WTC11 (cell line): ENCODE data around the gene SMC5. TPM values are rescaled to one million over a fixed set of nuclear protein-coding genes. Genes with fewer than 3 reads are reported as not detected.

Experiments
- ATAC-seq: fragments of 200-7000 bp; cut with Tn5 transposase; 2 replicates; pipeline ENCODE4 v1.10.0; 2021; ENCODE audit warnings: mild to moderate bottlenecking, moderate library complexity
- CTCF ChIA-PET: fragments of 300-600 bp; sonication (Branson Sonifier 250); formaldehyde crosslinking; loops from one replicate; lab custom pipeline; 2021; ENCODE audit warnings: antibody characterized with exemption; lab: Charles Lee
- POLR2A ChIA-PET: fragments of 350-600 bp; sonication (Branson Sonifier 250); formaldehyde crosslinking; loops from one replicate; lab custom pipeline; 2021; ENCODE audit warnings: antibody characterized with exemption; lab: Charles Lee
- DNase-seq: peaks from one replicate; pipeline ENCODE4 v3.0.0; 2021; ENCODE audit warnings: low spot score
- H3K27ac Mint-ChIP-seq: 2 replicates; pipeline ENCODE4 v1.8.0; 2021; ENCODE audit warnings: mixed read lengths
- H3K27me3 Mint-ChIP-seq: 2 replicates; pipeline ENCODE4 v1.8.0; 2021; ENCODE audit warnings: low read depth, mild to moderate bottlenecking, moderate library complexity, mixed read lengths
- H3K36me3 Mint-ChIP-seq: 2 replicates; pipeline ENCODE4 v1.8.0; 2021; ENCODE audit warnings: mixed read lengths
- H3K4me1 Mint-ChIP-seq: 2 replicates; pipeline ENCODE4 v1.8.0; 2022; ENCODE audit warnings: mixed read lengths
- H3K4me3 Mint-ChIP-seq: 2 replicates; pipeline ENCODE4 v1.8.0; 2021; ENCODE audit warnings: mild to moderate bottlenecking, moderate library complexity, mixed read lengths
- H3K9me3 Mint-ChIP-seq: 2 replicates; pipeline ENCODE4 v1.8.0; 2021; ENCODE audit warnings: mixed read lengths
- CBFB ChIP-seq: sonication (generic); formaldehyde crosslinking; IDR thresholded peaks from 2 replicates; pipeline ENCODE4 v1.8.1; 2022; ENCODE audit warnings: mild to moderate bottlenecking, low read depth, missing genetic modification reagents
- ESRRA ChIP-seq: sonication (generic); formaldehyde crosslinking; IDR thresholded peaks from 2 replicates; pipeline ENCODE4 v1.8.1; 2022; ENCODE audit warnings: mild to moderate bottlenecking, missing genetic modification reagents, borderline replicate concordance
- GABPB1 ChIP-seq: sonication (generic); formaldehyde crosslinking; IDR thresholded peaks from 2 replicates; pipeline ENCODE4 v1.8.1; 2023; ENCODE audit warnings: mild to moderate bottlenecking, missing genetic modification reagents
- MXD4 ChIP-seq: fragments of 250-450 bp; sonication (Bioruptor Pico); IDR thresholded peaks from 2 replicates; pipeline ENCODE4 v1.8.0; 2021; ENCODE audit warnings: mild to moderate bottlenecking, moderate library complexity, borderline replicate concordance
- NR1H2 ChIP-seq: sonication (generic); formaldehyde crosslinking; IDR thresholded peaks from 2 replicates; pipeline ENCODE4 v1.9.0; 2021; ENCODE audit warnings: mild to moderate bottlenecking, moderate library complexity, missing genetic modification reagents
- RELA ChIP-seq: sonication (generic); formaldehyde crosslinking; IDR thresholded peaks from 2 replicates; pipeline ENCODE4 v1.8.1; 2022; ENCODE audit warnings: missing genetic modification reagents, mild to moderate bottlenecking, borderline replicate concordance
- SOX15 ChIP-seq: fragments of 250-450 bp; sonication (Bioruptor Pico); IDR thresholded peaks from 2 replicates; pipeline ENCODE4 v1.9.0; 2021; ENCODE audit warnings: mild to moderate bottlenecking
- SP1 ChIP-seq: sonication (generic); formaldehyde crosslinking; conservative IDR thresholded peaks from 2 replicates; pipeline ENCODE4 v1.8.1; 2022; ENCODE audit warnings: missing genetic modification reagents
- TCF7 ChIP-seq: sonication (generic); formaldehyde crosslinking; IDR thresholded peaks from 2 replicates; pipeline ENCODE4 v1.8.0; 2022; ENCODE audit warnings: mild to moderate bottlenecking, low read depth, missing genetic modification reagents, moderate library complexity
- TP53 ChIP-seq: sonication (generic); formaldehyde crosslinking; IDR thresholded peaks from 2 replicates; pipeline ENCODE4 v1.8.1; 2023; ENCODE audit warnings: mild to moderate bottlenecking, missing genetic modification reagents
- ZBTB43 ChIP-seq: sonication (generic); formaldehyde crosslinking; IDR thresholded peaks from 2 replicates; pipeline ENCODE4 v1.8.1; 2023; ENCODE audit warnings: mild to moderate bottlenecking, missing genetic modification reagents
- ZNF219 ChIP-seq: sonication (generic); formaldehyde crosslinking; IDR thresholded peaks from 2 replicates; pipeline ENCODE4 v1.8.0; 2023; ENCODE audit warnings: missing genetic modification reagents, mild to moderate bottlenecking, borderline replicate concordance
- ZNF263 ChIP-seq: sonication (generic); formaldehyde crosslinking; IDR thresholded peaks from 2 replicates; pipeline ENCODE4 v1.8.1; 2022; ENCODE audit warnings: low read depth, mild to moderate bottlenecking, moderate library complexity, missing genetic modification reagents
- ZNF423 ChIP-seq: fragments of 250-450 bp; sonication (Bioruptor Pico); IDR thresholded peaks from 2 replicates; pipeline ENCODE4 v2.1.2; 2022; ENCODE audit warnings: mild to moderate bottlenecking, moderate library complexity
- ZNF532 ChIP-seq: fragments of 250-450 bp; sonication (Bioruptor Pico); IDR thresholded peaks from 2 replicates; pipeline ENCODE4 v1.9.0; 2021; ENCODE audit warnings: mild to moderate bottlenecking, borderline replicate concordance
- ZNF671 ChIP-seq: fragments of 250-450 bp; sonication (Bioruptor Pico); IDR thresholded peaks from 2 replicates; pipeline ENCODE4 v1.8.0; 2021; ENCODE audit warnings: mild to moderate bottlenecking
- total RNA-seq: library from RNA; stranded (reverse); gene quantifications from 3 replicates; pipeline ENCODE4 v1.2.3, GENCODE V29; 2021
- TF ChIP-seq, protein P1 (sequence below): sonication (generic); formaldehyde crosslinking; IDR thresholded peaks from 2 replicates; pipeline ENCODE4 v1.8.0; 2023; ENCODE audit warnings: missing genetic modification reagents, mild to moderate bottlenecking, borderline replicate concordance
- TF ChIP-seq, protein P2 (sequence below): sonication (generic); formaldehyde crosslinking; IDR thresholded peaks from 2 replicates; pipeline ENCODE4 v1.8.1; 2023; ENCODE audit warnings: mild to moderate bottlenecking, missing genetic modification reagents

The SMC5 gene
- total RNA-seq, 1 experiment from 2014 or later: 20.2 TPM

DNA sequence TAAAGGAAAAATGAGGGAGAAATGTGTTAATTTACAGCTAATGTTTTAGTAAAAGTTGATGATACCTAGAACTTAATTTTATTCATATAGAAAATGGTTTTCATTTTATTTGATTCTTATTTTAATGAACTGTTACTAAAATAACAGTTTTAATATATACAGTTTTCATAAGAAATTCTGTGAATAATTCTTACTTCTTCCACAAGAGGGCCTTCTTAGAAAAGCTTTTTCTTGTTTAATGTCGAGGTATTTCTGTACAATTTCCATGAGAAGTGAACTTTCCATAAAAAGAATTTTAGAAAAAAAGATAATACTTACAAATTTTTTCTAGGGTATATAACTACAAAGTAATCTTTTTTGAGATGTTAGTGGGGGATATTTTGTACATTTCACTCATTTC, 81.8 kb downstream of the SMC5 start:
- CTCF ChIA-PET: interaction anchor here (0.8 to 2.8 kb wide), 7 partner anchors 78 to 291 kb away, joined by 3 to 32 read pairs (median 4); no protein-coding TSS in a partner anchor

GRCh38 chr9:70347046-70347445, 88.3 kb downstream of the SMC5 start:
- TF ChIP-seq SP1 (CRISPR knock-in tag): no peak
- TF ChIP-seq TP53 (CRISPR knock-in tag): no peak
- no peak for TF ChIP-seq ESRRA (CRISPR knock-in tag)
- no peak for TF ChIP-seq ZNF219 (CRISPR knock-in tag)
- TF ChIP-seq, protein P1, sequence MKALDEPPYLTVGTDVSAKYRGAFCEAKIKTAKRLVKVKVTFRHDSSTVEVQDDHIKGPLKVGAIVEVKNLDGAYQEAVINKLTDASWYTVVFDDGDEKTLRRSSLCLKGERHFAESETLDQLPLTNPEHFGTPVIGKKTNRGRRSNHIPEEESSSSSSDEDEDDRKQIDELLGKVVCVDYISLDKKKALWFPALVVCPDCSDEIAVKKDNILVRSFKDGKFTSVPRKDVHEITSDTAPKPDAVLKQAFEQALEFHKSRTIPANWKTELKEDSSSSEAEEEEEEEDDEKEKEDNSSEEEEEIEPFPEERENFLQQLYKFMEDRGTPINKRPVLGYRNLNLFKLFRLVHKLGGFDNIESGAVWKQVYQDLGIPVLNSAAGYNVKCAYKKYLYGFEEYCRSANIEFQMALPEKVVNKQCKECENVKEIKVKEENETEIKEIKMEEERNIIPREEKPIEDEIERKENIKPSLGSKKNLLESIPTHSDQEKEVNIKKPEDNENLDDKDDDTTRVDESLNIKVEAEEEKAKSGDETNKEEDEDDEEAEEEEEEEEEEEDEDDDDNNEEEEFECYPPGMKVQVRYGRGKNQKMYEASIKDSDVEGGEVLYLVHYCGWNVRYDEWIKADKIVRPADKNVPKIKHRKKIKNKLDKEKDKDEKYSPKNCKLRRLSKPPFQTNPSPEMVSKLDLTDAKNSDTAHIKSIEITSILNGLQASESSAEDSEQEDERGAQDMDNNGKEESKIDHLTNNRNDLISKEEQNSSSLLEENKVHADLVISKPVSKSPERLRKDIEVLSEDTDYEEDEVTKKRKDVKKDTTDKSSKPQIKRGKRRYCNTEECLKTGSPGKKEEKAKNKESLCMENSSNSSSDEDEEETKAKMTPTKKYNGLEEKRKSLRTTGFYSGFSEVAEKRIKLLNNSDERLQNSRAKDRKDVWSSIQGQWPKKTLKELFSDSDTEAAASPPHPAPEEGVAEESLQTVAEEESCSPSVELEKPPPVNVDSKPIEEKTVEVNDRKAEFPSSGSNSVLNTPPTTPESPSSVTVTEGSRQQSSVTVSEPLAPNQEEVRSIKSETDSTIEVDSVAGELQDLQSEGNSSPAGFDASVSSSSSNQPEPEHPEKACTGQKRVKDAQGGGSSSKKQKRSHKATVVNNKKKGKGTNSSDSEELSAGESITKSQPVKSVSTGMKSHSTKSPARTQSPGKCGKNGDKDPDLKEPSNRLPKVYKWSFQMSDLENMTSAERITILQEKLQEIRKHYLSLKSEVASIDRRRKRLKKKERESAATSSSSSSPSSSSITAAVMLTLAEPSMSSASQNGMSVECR (CRISPR knock-in tag): no peak
- no peak for TF ChIP-seq CBFB (CRISPR knock-in tag)
- no peak for TF ChIP-seq ZNF532 (CRISPR knock-in tag)
- no peak for TF ChIP-seq ZNF671 (CRISPR knock-in tag)
- TF ChIP-seq TCF7: no peak
- TF ChIP-seq GABPB1 (CRISPR knock-in tag): no peak
- no peak for TF ChIP-seq ZNF423 (CRISPR knock-in tag)
- no peak for TF ChIP-seq RELA
- TF ChIP-seq ZNF263 (CRISPR knock-in tag): no peak
- TF ChIP-seq NR1H2 (CRISPR knock-in tag): no peak
- no peak for TF ChIP-seq ZBTB43 (CRISPR knock-in tag)
- Mint-ChIP-seq H3K27ac (no peak overlapping the region), H3K36me3 (peaks cover 25% of the 10 kb centered on the region), H3K4me1 (no peaks in the 10 kb centered on the region), H3K4me3 (no peak overlapping the region), H3K9me3 (no peaks in the 10 kb centered on the region), H3K27me3 (no peaks in the 10 kb centered on the region)
- DNase-seq (no peak), ATAC-seq (no peak)
- ChIA-PET CTCF (no interaction called here), POLR2A (no interaction called here)

More for the DNA sequence above, 81.8 kb downstream of the SMC5 start:
- TF ChIP-seq SOX15 (CRISPR knock-in tag) (no peak), GABPB1 (CRISPR knock-in tag) (no peak), MXD4 (CRISPR knock-in tag) (no peak)
- TF ChIP-seq, protein P2, sequence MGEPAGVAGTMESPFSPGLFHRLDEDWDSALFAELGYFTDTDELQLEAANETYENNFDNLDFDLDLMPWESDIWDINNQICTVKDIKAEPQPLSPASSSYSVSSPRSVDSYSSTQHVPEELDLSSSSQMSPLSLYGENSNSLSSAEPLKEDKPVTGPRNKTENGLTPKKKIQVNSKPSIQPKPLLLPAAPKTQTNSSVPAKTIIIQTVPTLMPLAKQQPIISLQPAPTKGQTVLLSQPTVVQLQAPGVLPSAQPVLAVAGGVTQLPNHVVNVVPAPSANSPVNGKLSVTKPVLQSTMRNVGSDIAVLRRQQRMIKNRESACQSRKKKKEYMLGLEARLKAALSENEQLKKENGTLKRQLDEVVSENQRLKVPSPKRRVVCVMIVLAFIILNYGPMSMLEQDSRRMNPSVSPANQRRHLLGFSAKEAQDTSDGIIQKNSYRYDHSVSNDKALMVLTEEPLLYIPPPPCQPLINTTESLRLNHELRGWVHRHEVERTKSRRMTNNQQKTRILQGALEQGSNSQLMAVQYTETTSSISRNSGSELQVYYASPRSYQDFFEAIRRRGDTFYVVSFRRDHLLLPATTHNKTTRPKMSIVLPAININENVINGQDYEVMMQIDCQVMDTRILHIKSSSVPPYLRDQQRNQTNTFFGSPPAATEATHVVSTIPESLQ (CRISPR knock-in tag): no peak
- ATAC-seq: no peak
- DNase-seq: no peak
- no peaks in the 10 kb centered on the region for H3K27me3 Mint-ChIP-seq
- H3K36me3 Mint-ChIP-seq: peaks cover 25% of the 10 kb centered on the region
- H3K4me3 Mint-ChIP-seq: no peak overlapping the region
- H3K4me1 Mint-ChIP-seq: 0 out of 2 replicates have a peak, but pooled peaks cover 3% of the 10 kb centered on the region
- no peak overlapping the region for H3K27ac Mint-ChIP-seq
- peaks cover 3% of the 10 kb centered on the region; the same call in 1 of the 2 replicates for H3K9me3 Mint-ChIP-seq
- POLR2A ChIA-PET: no interaction called here
